ENCODE data around the gene XRCC3. TPM values are rescaled to one million over a fixed set of nuclear protein-coding genes. Genes with fewer than 3 reads are reported as not detected.

XRCC3 gene
- total and polyA plus RNA-seq, 2 of the 8 experiments (the other 6 are each of a cell fraction or from before 2014, with no cell fraction given): 36.9 to 41.8 TPM

DNA sequence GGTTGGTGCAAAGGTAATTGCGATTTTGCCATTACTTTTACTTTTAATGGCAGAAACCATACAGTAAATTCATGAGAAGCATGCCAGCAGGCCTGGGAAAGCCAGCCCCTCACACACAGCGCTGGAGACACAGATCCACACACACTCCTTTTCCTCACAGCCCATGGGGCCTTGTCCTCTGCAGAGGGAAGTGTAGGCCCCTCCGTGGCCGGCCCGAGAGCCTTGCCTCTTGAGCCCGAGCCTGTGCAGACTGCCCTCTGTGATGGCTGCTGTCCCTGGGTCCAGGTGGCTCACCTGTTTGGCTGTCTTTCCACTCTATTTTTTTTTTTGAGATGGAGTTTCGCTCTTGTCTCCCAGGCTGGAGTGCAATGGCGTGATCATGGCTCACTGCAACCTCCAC is 39.3 kb downstream of the XRCC3 start (continued):
- TF ChIP-seq, protein P1, sequence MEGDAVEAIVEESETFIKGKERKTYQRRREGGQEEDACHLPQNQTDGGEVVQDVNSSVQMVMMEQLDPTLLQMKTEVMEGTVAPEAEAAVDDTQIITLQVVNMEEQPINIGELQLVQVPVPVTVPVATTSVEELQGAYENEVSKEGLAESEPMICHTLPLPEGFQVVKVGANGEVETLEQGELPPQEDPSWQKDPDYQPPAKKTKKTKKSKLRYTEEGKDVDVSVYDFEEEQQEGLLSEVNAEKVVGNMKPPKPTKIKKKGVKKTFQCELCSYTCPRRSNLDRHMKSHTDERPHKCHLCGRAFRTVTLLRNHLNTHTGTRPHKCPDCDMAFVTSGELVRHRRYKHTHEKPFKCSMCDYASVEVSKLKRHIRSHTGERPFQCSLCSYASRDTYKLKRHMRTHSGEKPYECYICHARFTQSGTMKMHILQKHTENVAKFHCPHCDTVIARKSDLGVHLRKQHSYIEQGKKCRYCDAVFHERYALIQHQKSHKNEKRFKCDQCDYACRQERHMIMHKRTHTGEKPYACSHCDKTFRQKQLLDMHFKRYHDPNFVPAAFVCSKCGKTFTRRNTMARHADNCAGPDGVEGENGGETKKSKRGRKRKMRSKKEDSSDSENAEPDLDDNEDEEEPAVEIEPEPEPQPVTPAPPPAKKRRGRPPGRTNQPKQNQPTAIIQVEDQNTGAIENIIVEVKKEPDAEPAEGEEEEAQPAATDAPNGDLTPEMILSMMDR (IDR thresholded peaks at IDR 0.05; ENCODE audit: control extremely low read depth in 1 of 3, insufficient read depth in 1 of 3, low read depth in 1 of 3, low read length in 3 of 3): no peak
- TF ChIP-seq JUN (IDR thresholded peaks at IDR 0.05; ENCODE audit: low read depth, low read length) (no peak), KDM1A (IDR thresholded peaks at IDR 0.05; ENCODE audit: borderline replicate concordance, low read length) (no peak), JUND (IDR thresholded peaks at IDR 0.05; ENCODE audit: low read length) (no peak), POLR2AphosphoS5 (IDR thresholded peaks at IDR 0.05; ENCODE audit: low read depth, low read length) (no peak)
- TF ChIP-seq, protein P2, sequence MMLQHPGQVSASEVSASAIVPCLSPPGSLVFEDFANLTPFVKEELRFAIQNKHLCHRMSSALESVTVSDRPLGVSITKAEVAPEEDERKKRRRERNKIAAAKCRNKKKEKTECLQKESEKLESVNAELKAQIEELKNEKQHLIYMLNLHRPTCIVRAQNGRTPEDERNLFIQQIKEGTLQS (IDR thresholded peaks at IDR 0.05; ENCODE audit: insufficient read depth, low read depth, low read length): no peak

Measured in H1 (cell line).